Kidney tubule cell (primary cell): ENCODE data around the gene GRIA1.
"Not testable (repeated sequence)": the region's sequence is repeated elsewhere in the genome, so short reads cannot be mapped to it uniquely, and the experiment has no call there.

Source experiments
- DNase-seq: peaks from one replicate; pipeline ENCODE4 v3.0.0-alpha.2; 2018; ENCODE audit warnings: low spot score

The GRIA1 gene

DNA sequence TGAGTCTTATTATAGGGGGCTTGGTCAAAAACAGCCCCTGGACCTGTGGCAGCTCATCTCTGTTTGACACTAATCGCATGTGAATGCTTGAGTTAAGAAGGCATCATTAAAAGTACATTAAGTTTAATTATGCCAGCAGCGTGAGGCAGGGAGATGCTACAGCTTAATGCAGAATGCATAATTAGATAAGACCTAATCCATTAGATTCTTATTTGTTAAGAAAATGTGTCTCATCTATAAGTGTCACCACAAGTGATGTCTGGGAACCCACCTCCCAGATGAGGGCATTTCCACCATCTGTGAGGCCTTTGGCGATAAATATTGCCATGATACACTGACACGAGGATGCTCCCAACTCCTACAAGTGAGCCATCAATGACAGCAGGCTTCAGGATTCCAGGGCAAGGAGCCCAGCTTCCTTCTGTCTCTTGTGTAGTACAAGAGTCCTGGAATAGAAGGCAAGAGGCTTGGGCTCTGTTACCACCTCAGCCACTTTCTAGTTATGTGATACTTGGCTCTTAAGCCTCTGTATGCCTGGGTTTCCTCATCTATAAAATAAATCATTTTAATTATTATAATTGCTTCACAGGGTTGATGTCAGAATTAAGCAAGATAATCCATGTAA is 345.5 kb downstream of the GRIA1 start:
- DNase-seq: no peak

- DNase-seq: not testable (repeated sequence)
These were observed 359.0 kb downstream of the GRIA1 start for GRCh38 chr5:153849303-153850113.

DNA sequence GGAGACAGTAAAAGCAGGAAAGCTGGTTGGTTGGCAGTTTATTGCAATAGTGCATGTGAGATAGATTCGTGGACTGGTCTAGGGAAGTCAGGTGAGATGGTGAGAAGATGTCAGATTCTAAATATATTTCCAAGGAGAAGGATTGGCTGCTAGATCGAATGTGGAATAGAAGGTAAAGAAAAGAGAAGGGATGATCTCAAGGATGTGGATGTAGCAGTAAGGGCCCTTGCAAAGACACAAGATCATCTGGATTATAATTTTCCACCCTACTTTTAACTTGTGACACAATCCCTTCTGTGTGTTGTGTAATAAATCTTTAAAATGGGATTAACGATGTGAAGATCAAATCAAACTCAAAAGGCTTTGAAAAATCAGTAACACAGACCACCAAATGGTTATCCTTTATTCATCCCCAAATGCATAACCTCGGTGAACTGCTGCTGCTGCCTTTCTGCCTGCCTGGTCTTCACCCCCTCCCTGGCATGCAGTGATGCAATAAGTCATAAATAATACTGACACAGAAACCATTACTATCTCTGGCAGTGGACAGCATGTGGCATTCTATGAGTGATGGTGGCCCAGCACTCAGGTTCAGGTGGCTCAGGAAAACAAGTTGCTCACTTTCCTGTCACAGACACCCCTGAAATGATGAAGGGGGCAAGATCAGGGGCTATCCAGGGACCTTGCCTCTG is 369.9 kb downstream of the GRIA1 start:
- DNase-seq: no peak

DNA sequence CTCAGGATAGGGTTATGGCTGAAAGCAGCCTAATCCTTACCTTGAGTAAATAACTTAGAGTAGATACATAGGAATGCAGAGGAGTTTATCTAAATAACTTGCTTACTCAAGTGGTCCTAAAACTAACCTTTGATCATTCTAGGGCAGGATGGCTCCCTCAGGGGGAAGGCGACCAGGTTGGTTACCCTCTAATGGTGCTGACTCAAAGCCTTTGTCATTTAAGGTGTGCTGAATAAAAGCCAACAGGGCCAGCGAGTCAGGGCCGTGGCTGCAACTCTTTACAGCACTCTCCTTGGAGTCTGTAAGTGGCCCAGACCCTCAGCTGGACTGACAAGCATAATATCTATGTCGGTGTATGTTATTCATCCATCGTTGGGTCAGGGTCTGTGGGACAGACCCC is 372.4 kb downstream of the GRIA1 start:
- DNase-seq: not testable (repeated sequence)
